Stomach (tissue), 9 donors: ENCODE results near the gene SP3. TPM values are rescaled to one million over a fixed set of nuclear protein-coding genes. Genes with fewer than 3 reads are reported as not detected.

ENCODE experiments used
- DNase-seq, 2 donors: peaks; one replicate each; pipeline versions ENCODE4 v3.0.0 to v3.0.0-alpha.2; 2013 to 2019
- H3K27ac ChIP-seq, 5 donors: fragments of 200-600 bp in 4 of 5; sonication (generic) in 4 of 5; one replicate each; pipeline ENCODE4 v1.5.1; 2013 to 2019; ENCODE audit warnings: mild to moderate bottlenecking in 1 of 5, moderate library complexity in 1 of 5
- H3K27me3 ChIP-seq, 3 donors: fragments of 200-600 bp; sonication (generic); one replicate each; pipeline ENCODE4 v1.5.1; 2017 to 2019; ENCODE audit warnings: mixed run types in 1 of 3
- H3K36me3 ChIP-seq, 4 donors: fragments of 200-600 bp; sonication (generic); 1 replicate in 3 of 4; 2 replicates in 1 of 4; pipeline ENCODE4 v1.5.1; 2016 to 2019
- H3K4me1 ChIP-seq, 4 donors: fragments of 200-600 bp; sonication (generic); one replicate each; pipeline ENCODE4 v1.5.1; 2016 to 2019
- H3K4me3 ChIP-seq, 4 donors: fragments of 200-600 bp; sonication (generic) in 3 of 4; one replicate each; pipeline ENCODE4 v1.5.1; 2016 to 2019; ENCODE audit warnings: mild to moderate bottlenecking in 1 of 4
- H3K9me3 ChIP-seq, 4 donors: fragments of 200-600 bp; sonication (generic); one replicate each; pipeline ENCODE4 v1.5.1; 2016 to 2019
- CTCF ChIP-seq, 7 experiments: fragments of 450-650 bp in 4 of 7; fragments of 200-600 bp in 3 of 7; sonication (generic) in 3 of 7; IDR thresholded peaks; one replicate each; pipeline ENCODE4 v1.5.1; 2016 to 2019; ENCODE audit warnings: antibody characterized with exemption in 7 of 7, control low read depth in 2 of 7, mild to moderate bottlenecking in 1 of 7
- EP300 ChIP-seq: sonication (generic); formaldehyde crosslinking; IDR thresholded peaks from one replicate; pipeline ENCODE4 v1.6.1; 2017; ENCODE audit warnings: antibody characterized with exemption
- POLR2A ChIP-seq, 4 donors: fragments of 450-650 bp; IDR thresholded peaks; one replicate each; pipeline ENCODE4 v1.6.1; 2016; ENCODE audit warnings: antibody characterized with exemption in 4 of 4, control low read depth in 2 of 4, mild to moderate bottlenecking in 1 of 4, moderate library complexity in 1 of 4
- POLR2AphosphoS5 ChIP-seq, 3 donors: sonication (generic); formaldehyde crosslinking; IDR thresholded peaks; one replicate each; pipeline ENCODE4 v1.6.1; 2016; ENCODE audit warnings: antibody characterized with exemption in 3 of 3
- WGBS, 5 donors: extraction: QIAGEN DNeasy Blood & Tissue Kit in 3 of 5; methylation state at CpG; one replicate each; pipeline versions ENCODE4 v1.1.5 to v1.1.7; 2013 to 2018; 5-methylcytosine and 5-hydroxymethylcytosine counted together
- intact Hi-C: fragments of 100-400 bp; cut with DNase I; formaldehyde crosslinking; loops from one replicate; pipeline ENCODE4 v1.15.1; 2023; ENCODE audit warnings: low total_unique reads
- polyA plus RNA-seq, 3 donors: library from polyadenylated mRNA; stranded (reverse); fragments of 200-250 nt; gene quantifications; one replicate each; pipeline ENCODE4 v1.2.3, GENCODE V29; 2013
- total RNA-seq, 5 donors: library from RNA; depleted of rRNA; stranded (reverse); fragments of >200 nt; gene quantifications; one replicate each; pipeline versions ENCODE4 v1.1.0 to v1.2.3, GENCODE V29; 2014 to 2016
- donor health status: healthy with polysubstance abuse.
- donor health status: Bipolar disorder and iron deficiency.
- donor health status: healthy.

SP3 gene
- total and polyA plus RNA-seq, 8 donors, result 15.0 to 147 (median 45.2) TPM

- H3K4me1 ChIP-seq, result peaks cover 54 to 81% (median 71%) of the 10 kb centered on the region in 4 donors
- H3K27ac ChIP-seq, result peak overlapping the region in 1 of 5 donors; percentile 100
- intact Hi-C loops, result no loop called here
- TF ChIP-seq POLR2AphosphoS5 (IDR thresholded peaks at IDR 0.05) (no peak), POLR2A (IDR thresholded peaks at IDR 0.05) (no peak), CTCF (IDR thresholded peaks at IDR 0.05) (no peak), EP300 (no peak)
- no peaks in the 10 kb centered on the region for H3K9me3 ChIP-seq
- H3K36me3 ChIP-seq, result peaks cover 11 to 18% (median 13%) of the 10 kb centered on the region in 4 donors
- no peak for DNase-seq
- 73 to 89% (median 83%) methylated on average over 7 of the region's 7 CpGs for WGBS, 5 donors
- H3K27me3 ChIP-seq, result no peaks in the 10 kb centered on the region
- no peak overlapping the region for H3K4me3 ChIP-seq
Observed at GRCh38 chr2:173959909-173960308, 5.3 kb downstream of the SP3 start.

GRCh38 chr2:173959358-173959884 lies 5.8 kb downstream of the SP3 start:
- Histone ChIP-seq H3K4me3 (no peak overlapping the region), H3K27me3 (no peaks in the 10 kb centered on the region), H3K9me3 (no peaks in the 10 kb centered on the region), H3K36me3 (peaks cover 16 to 23% (median 17%) of the 10 kb centered on the region in 4 donors), H3K4me1 (peaks cover 59 to 86% (median 73%) of the 10 kb centered on the region in 4 donors), H3K27ac (peak overlapping the region in 2 of 5 donors; percentile 32 to 100)
- TF ChIP-seq CTCF (IDR thresholded peaks at IDR 0.05) (no peak), POLR2AphosphoS5 (IDR thresholded peaks at IDR 0.05) (no peak), EP300 (no peak), POLR2A (IDR thresholded peaks at IDR 0.05) (no peak)
- intact Hi-C loops, result no loop called here
- no peak for DNase-seq
- 78 to 88% (median 82%) methylated on average over 16 of the region's 16 CpGs for WGBS, 5 donors

- intact Hi-C loops, result no loop called here
- Histone ChIP-seq H3K4me3 (no peak overlapping the region), H3K36me3 (peaks cover 17 to 34% (median 25%) of the 10 kb centered on the region in 4 donors), H3K9me3 (no peaks in the 10 kb centered on the region), H3K27ac (peak overlapping the region in 1 of 5 donors; percentile 10), H3K4me1 (peaks cover 67 to 96% (median 82%) of the 10 kb centered on the region in 4 donors), H3K27me3 (no peaks in the 10 kb centered on the region)
- DNase-seq, result no peak
- WGBS, 5 donors, result 45 to 58% (median 55%) methylated on average over 4 of the region's 4 CpGs
- TF ChIP-seq EP300 (no peak), POLR2AphosphoS5 (IDR thresholded peaks at IDR 0.05) (no peak), CTCF (IDR thresholded peaks at IDR 0.05) (no peak), POLR2A (IDR thresholded peaks at IDR 0.05) (no peak)
Observed at GRCh38 chr2:173958198-173958846, 6.9 kb downstream of the SP3 start.

GRCh38 chr2:173957517-173957916 lies 7.7 kb downstream of the SP3 start:
- H3K27ac ChIP-seq, result peak overlapping the region in 1 of 5 donors; percentile 10
- intact Hi-C loops, result no loop called here
- H3K4me1 ChIP-seq, result peaks cover 66 to 99% (median 85%) of the 10 kb centered on the region in 4 donors

More at GRCh38 chr2:173957517-173957916, 7.7 kb downstream of the SP3 start:
- Histone ChIP-seq H3K27me3 (no peaks in the 10 kb centered on the region), H3K9me3 (no peaks in the 10 kb centered on the region), H3K4me3 (no peak overlapping the region), H3K36me3 (peaks cover 17 to 41% (median 33%) of the 10 kb centered on the region in 4 donors)
- 54 to 63% (median 61%) methylated on average over 2 of the region's 2 CpGs for WGBS, 5 donors
- no peak for DNase-seq
- TF ChIP-seq CTCF (IDR thresholded peaks at IDR 0.05), result no peak
- TF ChIP-seq POLR2A (IDR thresholded peaks at IDR 0.05), result no peak
